ENCODE measurements around the gene GRIA1. TPM values are rescaled to one million over a fixed set of nuclear protein-coding genes. Genes with fewer than 3 reads are reported as not detected.

The GRIA1 gene
- total RNA-seq, 2 donors from 2014 or later = 1.2 TPM; not detected in 1

- H3K9me3 ChIP-seq (ENCODE audit: control insufficient read depth, low read length) = no peaks in the 10 kb centered on the region
- Mint-ChIP-seq H3K4me1 (peaks cover 3% of the 10 kb centered on the region), H3K27me3 (ENCODE audit: insufficient read depth) (peaks cover 12% of the 10 kb centered on the region), H3K36me3 (ENCODE audit: low read depth) (no peaks in the 10 kb centered on the region), H3K4me3 (no peak overlapping the region), H3K9me3 (no peaks in the 10 kb centered on the region), H3K27ac (no peak overlapping the region)
- H3K27me3 ChIP-seq (ENCODE audit: control insufficient read depth, insufficient read depth, low read length, poor library complexity, severe bottlenecking) = no peaks in the 10 kb centered on the region
- no peak overlapping the region for H3K9ac ChIP-seq (ENCODE audit: extremely low read depth, low read length, poor library complexity, severe bottlenecking)
- H3K4me3 ChIP-seq (ENCODE audit: low read length) = no peak overlapping the region
- TF ChIP-seq CTCF (conservative IDR thresholded peaks at IDR 0.05) = no peak
- no peaks in the 10 kb centered on the region for H3K4me1 ChIP-seq (ENCODE audit: control insufficient read depth, insufficient read depth, low read length)
- H3K36me3 ChIP-seq (ENCODE audit: control insufficient read depth, insufficient read depth, low read length) = no peaks in the 10 kb centered on the region
- no peak for DNase-seq
- H3K27ac ChIP-seq (ENCODE audit: low read depth, low read length) = no peak overlapping the region
Measured at GRCh38 chr5:153459051-153459743, 31.3 kb upstream of the GRIA1 start.

GRCh38 chr5:153460421-153460820 lies 30.0 kb upstream of the GRIA1 start:
- 67 to 84% methylated on average over 1 to 3 of the region's 3 CpGs for WGBS, 2 experiments (ENCODE audit: insufficient coverage in 1 of 2, insufficient read length in 1 of 2)
- Histone ChIP-seq H3K36me3 (ENCODE audit: control insufficient read depth, insufficient read depth, low read length) (no peaks in the 10 kb centered on the region), H3K4me3 (ENCODE audit: low read length) (no peak overlapping the region), H3K27me3 (ENCODE audit: control insufficient read depth, insufficient read depth, low read length, poor library complexity, severe bottlenecking) (no peaks in the 10 kb centered on the region), H3K9ac (ENCODE audit: extremely low read depth, low read length, poor library complexity, severe bottlenecking) (no peak overlapping the region), H3K27ac (ENCODE audit: low read depth, low read length) (no peak overlapping the region), H3K9me3 (ENCODE audit: control insufficient read depth, low read length) (peaks cover 3% of the 10 kb centered on the region), H3K4me1 (ENCODE audit: control insufficient read depth, insufficient read depth, low read length) (no peaks in the 10 kb centered on the region)
- Mint-ChIP-seq H3K27me3 (ENCODE audit: insufficient read depth) (peaks cover 7% of the 10 kb centered on the region), H3K4me1 (peaks cover 3% of the 10 kb centered on the region), H3K4me3 (no peak overlapping the region), H3K36me3 (ENCODE audit: low read depth) (no peaks in the 10 kb centered on the region), H3K27ac (no peak overlapping the region), H3K9me3 (no peaks in the 10 kb centered on the region)
- no peak for TF ChIP-seq CTCF (conservative IDR thresholded peaks at IDR 0.05)
- DNase-seq = no peak

GRCh38 chr5:153461341-153461740 lies 29.1 kb upstream of the GRIA1 start:
- no peaks in the 10 kb centered on the region for H3K27me3 ChIP-seq (ENCODE audit: control insufficient read depth, insufficient read depth, low read length, poor library complexity, severe bottlenecking)
- no peak for DNase-seq
- H3K9me3 Mint-ChIP-seq = no peaks in the 10 kb centered on the region
- H3K27ac Mint-ChIP-seq = no peak overlapping the region
- H3K36me3 ChIP-seq (ENCODE audit: control insufficient read depth, insufficient read depth, low read length) = no peaks in the 10 kb centered on the region
- H3K4me3 ChIP-seq (ENCODE audit: low read length) = no peak overlapping the region
- TF ChIP-seq CTCF (conservative IDR thresholded peaks at IDR 0.05) = no peak
- H3K4me3 Mint-ChIP-seq = no peak overlapping the region
- H3K9me3 ChIP-seq (ENCODE audit: control insufficient read depth, low read length) = peaks cover 8% of the 10 kb centered on the region
- H3K4me1 ChIP-seq (ENCODE audit: control insufficient read depth, insufficient read depth, low read length) = no peaks in the 10 kb centered on the region
- peaks cover 3% of the 10 kb centered on the region for H3K4me1 Mint-ChIP-seq
- H3K27ac ChIP-seq (ENCODE audit: low read depth, low read length) = no peak overlapping the region
- WGBS, 2 experiments (ENCODE audit: insufficient coverage in 1 of 2, insufficient read length in 1 of 2) = 91 to 95% methylated on average over 2 of the region's 2 CpGs
- H3K27me3 Mint-ChIP-seq (ENCODE audit: insufficient read depth) = peaks cover 7% of the 10 kb centered on the region
- H3K9ac ChIP-seq (ENCODE audit: extremely low read depth, low read length, poor library complexity, severe bottlenecking) = no peak overlapping the region
- H3K36me3 Mint-ChIP-seq (ENCODE audit: low read depth) = no peaks in the 10 kb centered on the region

Measured in endodermal cell (in vitro differentiated cells).